GM18498 (cell line): Measurements from ENCODE around the gene GRID1.
"Not testable (repeated sequence)": the region's sequence is repeated elsewhere in the genome, so short reads cannot be mapped to it uniquely, and the experiment has no call there.

Source experiments
- ATAC-seq: cut with Tn5 transposase; IDR thresholded peaks from one replicate; pipeline ENCODE4 v1.9.1; 2021; ENCODE audit warnings: mild to moderate bottlenecking, moderate library complexity; ENCODE audit not compliant: unreplicated experiment

GRID1 gene

DNA sequence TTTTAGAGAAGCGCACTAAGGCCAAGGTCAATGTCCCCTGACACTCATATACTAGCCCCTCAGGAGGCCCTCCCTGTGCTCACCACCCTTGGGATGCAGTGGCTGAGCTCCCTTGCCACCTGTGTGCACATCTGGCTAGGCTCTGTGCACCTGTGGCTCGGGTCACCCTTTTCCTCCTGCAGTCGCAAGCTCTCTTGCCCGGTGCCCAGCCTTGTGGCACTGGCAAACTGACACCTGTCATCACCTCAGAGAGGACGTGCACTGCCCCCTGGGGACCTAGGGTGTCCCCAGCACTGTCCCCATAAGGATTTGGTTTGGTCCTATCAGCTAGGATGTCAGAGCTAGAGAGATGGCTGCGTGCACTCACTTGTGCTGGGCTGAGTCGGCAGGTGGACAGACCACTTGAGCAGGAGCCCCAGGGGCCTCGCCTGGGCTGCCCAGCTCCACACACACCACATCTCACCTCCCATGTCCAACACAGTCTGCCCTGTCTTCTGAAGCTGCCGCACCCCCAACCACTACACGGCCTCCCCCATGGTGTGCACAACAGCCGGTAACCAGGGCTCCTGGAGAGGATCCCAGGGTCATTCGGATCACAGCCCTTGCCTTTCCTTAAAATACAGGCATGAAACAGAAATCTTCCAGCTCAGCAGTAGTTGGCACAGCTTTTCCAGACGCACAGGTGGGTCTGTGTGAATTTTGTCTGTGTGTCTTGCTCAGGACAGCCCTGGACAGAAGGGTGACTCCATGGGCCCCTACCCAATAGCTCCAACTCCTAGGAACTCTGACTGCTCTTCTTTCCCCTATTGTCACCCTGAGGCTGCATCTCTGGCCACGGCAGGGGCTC lies 111.0 kb downstream of the GRID1 start:
- ATAC-seq = no peak

DNA sequence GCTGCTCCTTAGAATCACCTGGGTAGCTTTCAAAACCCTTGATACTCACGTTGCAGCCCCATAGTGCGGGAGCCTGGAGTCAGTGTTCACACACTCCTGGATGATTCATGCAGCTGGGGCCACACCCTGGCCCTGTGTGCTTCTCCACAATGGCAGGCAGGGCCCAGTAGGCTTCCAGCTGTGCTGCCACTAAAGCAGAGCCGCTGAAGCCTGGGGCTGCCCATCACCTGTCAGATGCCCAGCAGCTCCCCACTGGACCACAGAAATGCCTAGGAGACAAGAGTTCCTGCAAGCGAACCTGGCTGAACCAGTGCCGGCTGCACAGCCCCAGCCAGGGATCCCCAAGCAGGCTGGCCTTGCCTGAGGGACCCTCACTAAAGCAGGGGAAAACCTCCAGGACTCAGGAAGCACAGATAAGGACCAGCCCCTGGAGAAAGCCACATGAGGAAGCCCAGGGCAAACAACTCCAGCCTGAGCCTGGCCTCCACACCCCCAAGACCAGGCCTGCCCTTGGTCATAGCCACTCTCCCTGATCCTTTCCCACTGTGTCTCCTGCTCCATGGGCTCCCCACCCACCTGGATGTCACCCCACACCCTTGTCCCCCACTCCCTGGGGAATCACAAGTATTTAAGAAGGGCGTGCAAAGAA lies 111.9 kb downstream of the GRID1 start:
- no peak for ATAC-seq

DNA sequence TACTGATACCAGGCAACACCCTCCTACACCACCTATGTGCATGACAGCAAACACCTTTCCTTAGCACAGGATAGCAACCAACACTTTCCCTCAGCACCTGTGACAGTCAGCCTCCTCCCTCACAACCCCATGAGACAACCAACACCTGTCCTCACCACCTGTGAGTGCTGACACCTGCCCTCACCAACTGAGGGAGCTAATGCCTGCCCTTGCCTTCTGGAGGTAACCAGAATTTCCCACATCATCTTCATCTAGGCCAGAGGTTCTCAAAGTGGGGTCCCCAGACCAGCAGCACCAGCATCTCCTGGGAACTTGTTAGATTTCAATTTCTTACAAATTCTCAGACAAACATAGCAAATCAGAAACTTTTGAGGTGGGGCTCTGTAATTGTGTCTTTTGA lies 112.5 kb downstream of the GRID1 start:
- no peak for ATAC-seq

DNA sequence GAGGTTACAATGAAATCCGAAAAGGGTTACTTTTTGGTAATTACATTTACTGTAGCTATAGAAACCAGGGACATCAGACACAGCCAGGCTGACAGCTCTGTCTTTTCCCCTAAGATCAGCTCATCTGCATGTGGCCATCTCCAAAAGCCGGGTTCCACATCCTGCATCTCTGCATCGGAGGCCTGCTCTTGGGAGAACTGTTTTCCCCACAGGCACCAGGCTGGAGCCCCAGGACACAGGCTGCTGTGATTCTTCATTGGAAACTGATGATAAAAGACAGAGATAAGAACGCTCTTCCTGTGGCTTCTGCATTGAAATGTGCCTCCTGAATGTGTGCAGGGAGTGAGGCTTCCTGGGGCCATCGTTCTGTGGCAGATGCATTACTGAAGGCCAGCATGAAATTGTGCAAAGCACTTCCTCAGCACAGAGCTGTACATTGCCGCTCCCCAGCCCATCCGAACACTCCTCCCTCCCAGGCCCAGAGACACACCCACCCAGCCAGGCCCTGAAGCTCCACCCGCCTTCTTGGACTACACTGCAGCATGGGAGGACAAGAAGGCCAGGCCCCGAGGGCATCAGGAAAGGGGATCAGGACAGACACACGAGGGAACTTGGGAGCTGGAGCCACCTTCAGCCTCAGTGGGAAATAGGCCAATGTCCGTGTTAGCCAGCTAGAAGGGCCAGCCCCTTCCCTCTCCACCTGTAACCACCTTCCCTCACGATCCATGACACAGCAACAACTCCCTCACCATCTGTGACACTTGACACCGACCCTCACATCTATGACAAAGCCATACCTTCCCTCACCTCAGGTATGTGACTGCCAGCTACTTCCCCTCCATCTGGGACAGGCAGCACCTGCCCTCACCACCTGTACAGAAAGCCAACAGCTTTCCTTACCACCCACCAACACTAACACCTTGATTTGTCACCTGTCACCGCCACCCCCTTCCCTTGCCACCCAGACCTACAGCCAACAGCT lies 113.2 kb downstream of the GRID1 start:
- no peak for ATAC-seq

DNA sequence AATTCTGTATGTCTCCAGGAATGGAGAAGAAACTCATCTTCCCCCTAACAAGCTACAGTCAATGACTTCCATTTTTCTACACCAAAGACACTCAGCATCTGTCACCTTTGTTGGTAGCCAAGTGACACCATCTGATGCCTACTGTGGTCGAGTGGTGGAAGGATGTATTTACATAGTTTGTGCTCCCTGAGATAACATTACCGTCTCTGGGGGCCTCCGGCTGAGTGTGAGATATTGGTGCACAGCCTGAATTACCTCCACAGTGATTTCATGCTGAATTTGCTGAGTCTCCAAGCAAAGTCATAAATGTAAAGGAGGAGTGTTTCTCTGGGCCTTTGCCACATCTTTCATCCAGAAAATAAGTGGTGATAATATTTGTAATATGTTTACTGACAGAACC lies 114.0 kb downstream of the GRID1 start:
- ATAC-seq = no peak

DNA sequence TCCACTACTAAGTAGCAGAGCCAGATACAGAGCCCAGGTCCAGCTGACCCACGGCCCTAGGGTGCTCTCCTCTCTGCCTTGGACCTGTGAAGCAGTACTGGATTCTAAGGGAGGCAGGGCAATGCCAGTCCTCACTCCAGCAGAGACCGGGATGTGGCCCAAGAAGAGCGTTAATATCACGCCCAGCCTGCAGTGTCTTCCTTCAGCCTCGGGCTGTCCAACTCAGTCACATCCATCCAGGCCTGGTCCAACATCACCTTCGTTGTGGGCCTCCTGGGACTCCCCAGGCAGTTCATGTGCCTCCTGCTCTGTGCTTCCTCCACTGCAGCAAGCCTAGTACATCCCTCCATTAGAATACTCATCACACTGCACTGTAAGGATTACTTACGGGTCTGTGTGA lies 114.5 kb downstream of the GRID1 start:
- ATAC-seq = no peak

DNA sequence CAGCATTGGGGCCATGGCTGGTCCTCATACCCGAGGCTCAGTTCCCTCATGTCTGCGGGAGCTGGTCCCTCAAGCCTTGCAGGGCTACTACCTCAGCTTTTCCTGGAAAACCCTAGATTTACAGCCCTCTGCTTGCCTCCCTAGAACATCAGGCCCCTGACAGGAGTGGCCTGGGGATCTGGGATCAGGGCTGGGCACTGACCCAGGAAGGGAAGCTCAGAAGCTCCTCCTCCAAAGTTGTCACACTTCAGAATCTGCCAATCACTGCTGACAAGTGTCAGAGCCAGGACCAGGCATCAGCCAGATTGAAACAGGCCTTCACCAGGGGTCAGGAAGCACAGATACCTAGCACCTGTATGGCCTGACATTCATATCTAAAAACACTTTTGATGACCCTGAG lies 115.2 kb downstream of the GRID1 start:
- ATAC-seq = no peak

DNA sequence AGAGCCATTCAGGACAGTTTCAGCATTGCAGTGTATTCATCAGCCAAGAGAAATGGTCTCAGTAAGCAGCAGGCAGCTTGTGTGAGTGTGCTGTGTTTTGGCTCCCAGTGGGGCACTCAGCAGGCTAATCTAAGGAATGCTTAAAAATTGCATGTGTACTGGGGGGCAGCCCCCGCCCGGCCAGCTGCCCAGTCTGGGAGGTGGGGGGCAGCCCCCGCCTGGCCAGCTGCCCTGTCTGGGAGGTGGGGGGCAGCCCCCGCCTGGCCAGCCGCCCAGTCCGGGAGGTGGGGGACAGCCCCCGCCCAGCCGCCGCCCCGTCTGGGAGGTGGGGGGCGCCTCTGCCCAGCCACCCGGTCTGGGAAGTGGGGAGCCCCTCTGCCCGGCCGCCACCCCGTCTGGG lies 116.2 kb downstream of the GRID1 start:
- no peak for ATAC-seq

DNA sequence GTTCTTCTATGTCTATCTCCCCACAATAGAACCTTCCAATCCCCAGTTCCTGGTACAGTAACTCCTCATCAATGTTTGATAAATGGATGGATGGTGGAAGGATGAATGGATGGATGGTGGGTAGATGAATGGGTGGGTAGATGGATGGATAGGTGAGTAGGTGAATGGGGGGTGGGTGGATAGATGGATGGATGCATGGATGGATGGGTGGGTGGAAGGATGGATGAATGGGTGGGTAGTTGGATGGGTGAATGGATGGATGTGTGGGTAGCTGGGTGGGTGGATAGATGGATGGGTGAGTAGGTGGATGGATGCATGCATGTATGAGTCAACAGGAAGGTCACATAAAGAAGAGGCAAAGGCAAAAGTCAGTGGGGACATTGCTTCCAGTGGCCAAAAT lies 116.8 kb downstream of the GRID1 start:
- no peak for ATAC-seq

DNA sequence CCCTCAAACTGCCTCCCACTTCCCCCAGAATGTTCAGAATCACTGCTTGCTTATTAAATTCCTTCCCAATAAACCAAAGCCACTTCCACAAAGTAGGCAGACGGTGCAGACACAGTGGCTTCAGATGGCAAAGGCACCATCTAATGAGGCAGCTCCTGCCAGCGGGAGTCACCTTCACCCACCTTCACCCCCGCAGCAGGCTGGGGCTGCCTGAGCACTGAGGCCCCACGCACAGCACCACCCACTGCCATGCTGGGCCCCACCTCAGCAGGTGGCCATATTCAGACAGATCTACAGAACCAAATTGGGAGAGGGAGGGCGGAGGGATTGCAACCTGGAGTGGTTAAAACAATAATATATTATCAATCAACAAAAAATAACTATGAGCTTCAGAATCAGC lies 118.5 kb downstream of the GRID1 start:
- ATAC-seq = no peak

DNA sequence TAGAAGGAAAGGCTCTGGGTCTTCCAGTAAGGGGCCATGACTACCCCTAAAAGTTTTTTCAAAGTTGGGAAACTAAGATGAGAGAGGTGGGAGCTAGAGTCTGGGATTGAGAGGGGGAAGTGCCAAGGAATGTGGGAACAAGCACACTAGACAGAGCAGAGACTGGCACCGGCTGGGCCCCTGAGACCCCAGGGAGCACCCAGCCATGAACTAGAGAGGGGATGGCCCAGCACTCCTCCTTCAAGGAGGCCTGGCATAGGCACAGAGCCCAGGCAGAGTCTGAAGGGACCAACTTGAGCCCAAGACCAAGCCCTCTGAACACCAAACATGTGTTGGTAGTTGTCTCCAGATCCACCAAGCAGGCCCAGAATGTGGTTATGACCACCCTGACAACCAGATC lies 119.0 kb downstream of the GRID1 start:
- ATAC-seq = no peak

DNA sequence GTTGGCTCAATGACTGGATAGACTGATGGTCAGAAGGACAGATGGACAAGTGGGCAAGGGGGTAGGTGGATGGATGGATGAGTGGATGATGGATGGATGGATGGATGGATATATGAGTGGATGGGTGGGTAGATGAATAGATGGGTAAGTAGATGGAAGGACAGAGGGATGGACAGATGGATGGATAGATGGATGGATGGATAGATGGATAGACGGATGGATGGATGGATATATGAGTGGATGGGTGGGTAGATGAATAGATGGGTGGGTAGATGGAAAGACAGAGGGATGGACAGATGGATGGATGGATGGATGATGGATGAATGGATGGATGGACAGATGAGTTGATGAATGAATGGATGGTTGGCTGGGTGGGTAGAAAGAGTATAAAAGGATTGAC lies 119.5 kb downstream of the GRID1 start:
- no peak for ATAC-seq

DNA sequence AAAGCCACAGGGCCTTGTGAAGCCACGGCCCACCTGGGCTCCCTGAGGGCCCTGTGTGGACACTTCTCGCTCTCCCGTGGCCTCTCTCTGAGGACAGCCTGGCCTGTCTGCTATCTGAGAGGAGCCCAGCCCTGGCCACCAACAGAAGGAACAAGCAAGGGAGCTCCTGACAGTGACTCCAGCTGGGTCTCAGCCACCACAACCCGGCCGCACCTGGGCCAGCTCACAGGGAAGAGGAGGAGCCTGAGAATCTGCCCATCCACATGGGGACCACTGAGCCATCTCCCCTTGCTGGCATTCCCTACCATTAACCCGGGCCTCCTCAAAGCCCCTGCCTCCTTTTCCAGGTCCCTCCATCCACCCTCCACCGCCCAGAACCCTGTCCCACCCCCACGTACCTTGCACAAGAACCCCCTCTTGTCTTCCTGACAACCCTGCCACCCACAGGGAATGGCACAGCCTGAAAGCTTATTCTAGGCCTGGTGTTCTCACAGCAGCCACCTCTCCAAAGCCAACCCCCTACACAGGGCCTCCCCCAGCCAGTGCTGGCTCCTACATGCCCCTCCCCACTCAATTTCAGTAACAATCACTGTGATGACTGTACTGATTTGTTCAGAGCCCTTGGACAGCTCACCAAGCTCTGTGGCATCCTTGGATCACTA lies 120.2 kb downstream of the GRID1 start:
- no peak for ATAC-seq

DNA sequence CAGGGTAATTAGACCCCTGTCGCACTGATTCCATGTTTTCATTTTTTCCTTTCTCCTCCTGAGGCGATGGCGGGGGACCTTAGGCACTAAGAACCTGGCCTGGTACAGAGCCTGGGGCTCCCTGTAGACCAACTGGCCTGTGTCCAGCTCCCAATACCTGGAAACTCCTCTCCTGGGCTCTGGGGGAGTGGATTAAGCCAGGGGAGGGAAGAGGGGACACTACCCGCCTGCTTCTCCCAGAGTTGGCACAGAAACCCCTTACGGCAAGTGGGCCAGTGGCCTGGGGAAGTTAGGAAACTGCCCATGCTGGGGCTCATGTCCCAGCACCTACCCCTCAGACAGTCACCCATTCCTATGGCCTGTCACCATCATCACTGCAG lies 121.6 kb downstream of the GRID1 start:
- ATAC-seq = no peak

DNA sequence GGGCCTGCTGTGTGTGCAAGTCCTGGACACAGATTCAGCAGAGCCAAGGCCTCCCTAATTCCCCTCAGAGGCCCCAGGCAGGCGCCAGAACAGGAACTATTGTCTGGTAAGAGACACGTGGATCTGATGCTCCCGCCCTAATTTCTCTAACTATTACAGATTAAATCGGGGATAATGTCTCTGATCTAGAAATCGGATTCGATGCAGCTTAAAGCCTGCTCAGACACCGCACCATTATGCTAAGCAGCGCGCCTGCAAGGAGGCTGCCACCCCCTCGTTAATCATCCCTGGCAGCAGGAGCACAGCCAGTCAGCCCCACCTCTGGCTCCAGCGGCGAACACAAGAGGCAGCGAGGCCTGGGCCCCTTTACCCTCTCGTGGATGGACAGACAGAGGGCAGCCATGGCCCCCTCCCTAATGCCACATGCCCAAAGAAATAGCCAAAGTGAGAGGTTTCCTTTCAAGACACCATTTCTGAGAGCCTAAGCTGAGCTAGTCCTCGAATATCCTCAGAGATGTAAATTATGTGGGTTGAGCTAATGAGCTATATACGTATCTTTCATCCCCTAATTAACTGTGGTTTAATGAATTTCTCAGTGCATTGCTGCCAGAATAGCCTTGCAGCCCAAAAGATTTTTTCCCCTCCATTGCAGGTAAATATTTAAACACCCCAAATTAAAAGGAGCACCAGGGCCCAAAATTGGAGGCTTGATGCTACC lies 122.1 kb downstream of the GRID1 start:
- ATAC-seq = no peak

DNA sequence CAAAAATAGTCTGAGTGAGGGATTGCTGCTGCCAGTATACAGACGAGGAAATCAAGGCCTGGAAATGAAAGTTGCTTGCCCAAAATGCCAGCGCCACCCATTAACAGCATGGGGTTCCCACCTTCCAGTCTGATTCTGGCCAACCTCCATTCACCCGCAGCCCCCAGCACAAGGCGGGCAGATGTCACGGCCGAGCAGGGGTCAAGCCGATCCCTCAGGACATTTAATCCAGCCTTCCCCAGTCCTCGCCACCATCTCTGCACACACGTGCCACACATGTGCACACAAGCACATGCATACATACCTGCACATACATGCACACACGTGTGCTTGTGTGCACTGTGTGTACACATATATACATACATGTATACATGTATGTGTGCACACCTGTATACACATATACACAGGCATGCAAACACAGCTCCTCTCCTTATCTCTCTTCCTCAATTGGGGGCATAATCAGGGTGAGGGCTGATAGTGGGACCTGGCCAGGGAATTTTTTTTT lies 122.9 kb downstream of the GRID1 start:
- no peak for ATAC-seq

DNA sequence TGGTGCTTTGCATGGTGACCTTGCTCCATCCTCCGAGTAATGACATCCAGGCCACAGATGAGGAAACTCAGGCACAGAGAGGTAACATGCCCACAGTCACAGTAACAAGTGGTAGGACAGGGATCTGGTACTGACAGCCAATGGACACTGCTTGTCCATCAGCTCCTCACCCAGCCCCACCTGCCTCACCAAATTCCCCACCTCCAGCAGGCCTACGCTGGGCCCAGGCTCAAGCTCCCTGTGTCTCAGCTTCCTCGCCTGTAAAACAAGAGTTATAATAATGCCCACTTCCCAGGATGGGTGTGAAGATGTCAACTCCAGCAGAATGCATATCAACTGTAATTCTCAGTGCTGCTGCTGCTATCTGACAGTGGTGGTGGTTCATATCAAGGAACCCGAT lies 123.8 kb downstream of the GRID1 start:
- no peak for ATAC-seq

DNA sequence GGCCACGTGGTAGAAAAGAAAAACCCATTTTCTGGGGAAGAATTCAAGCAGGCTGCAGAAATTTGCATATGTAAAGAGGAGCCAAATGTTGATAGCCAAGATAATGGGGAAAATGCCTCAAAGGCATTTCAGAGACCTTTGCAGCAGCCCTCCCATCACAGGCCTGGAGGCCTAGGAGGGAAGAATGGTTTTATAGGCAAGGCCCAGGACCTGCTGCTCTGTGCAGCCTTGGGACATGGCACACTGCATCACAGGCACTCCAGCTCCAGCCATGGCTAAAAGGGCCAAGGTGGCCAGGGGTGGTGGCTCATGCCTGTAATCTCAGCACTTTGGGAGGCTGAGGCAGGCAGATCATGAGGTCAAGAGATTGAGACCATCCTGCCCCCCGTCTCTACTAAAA lies 128.5 kb downstream of the GRID1 start:
- ATAC-seq = not testable (repeated sequence)

DNA sequence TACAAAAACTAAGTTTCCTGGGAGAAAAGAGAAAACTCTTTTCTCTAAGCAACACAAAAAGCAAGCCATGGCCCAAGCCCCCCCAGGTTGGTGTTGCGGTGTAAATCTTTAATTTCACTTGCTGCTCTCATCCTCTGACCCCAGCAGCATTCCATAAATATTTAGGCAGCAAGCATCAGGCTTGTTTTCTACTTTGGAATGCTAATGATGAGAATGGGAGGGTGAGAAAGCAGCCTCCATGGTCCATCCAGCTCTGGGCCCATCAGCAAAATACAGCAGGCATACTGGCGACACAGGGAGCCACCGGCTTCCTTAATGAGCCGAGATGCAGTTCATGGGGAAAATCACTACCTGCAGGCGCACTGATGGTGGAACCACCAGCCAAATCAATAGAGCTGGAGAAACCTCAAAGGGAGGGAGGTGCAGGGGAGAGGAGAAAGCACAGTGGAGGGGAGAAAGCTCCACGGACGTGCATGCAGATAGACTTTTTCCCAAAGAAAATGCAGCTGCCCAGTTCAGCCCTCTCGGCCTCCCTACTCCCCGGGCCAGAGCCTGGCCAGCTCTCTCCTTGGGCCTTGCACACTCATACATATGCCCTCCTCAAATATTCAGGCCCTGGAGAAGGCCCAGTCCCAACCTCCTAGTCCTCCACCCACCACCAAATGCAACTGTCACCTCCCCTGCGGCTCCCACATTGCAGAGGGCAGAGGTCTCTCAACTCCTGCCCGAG lies 131.9 kb downstream of the GRID1 start:
- ATAC-seq = no peak
